ENCODE results near the gene CTNND1.

DNA sequence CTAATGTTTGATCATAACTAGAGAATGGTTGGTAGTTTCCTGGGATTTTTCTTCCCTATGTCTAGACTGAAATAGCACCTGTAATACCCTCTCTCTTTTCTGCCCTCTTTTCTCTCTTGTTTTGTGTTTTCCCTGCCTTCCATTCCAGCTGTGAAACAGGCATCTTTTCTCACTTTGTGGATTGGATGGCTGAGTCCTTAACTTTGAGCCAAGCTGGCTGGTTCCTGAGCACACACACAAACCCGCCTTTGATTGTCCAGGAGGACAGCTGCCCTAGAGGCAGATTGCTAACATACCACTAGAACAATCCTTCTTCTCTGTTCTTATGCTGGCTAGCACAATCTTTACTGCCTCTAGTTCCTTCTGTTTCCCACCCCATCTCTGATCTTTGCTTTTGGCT, 17.7 kb downstream of the CTNND1 start:
- TF ChIP-seq STAT3 (IDR thresholded peaks at IDR 0.05; ENCODE audit: low read depth, low read length) (no peak), REST (IDR thresholded peaks at IDR 0.05; ENCODE audit: low read depth, low read length) (no peak), EZH2 (IDR thresholded peaks at IDR 0.05; ENCODE audit: borderline replicate concordance, control insufficient read depth, low read depth, low read length) (no peak), POLR2A (IDR thresholded peaks at IDR 0.05; ENCODE audit: low read depth, low read length) (no peak), ZNF274 (IDR thresholded peaks at IDR 0.05; ENCODE audit: insufficient read depth, insufficient read length) (no peak), CREB1 (IDR thresholded peaks at IDR 0.05; ENCODE audit: low read depth) (no peak), KAT2A (conservative IDR thresholded peaks at IDR 0.05; ENCODE audit: control insufficient read depth, low read depth, low read length) (no peak), POLR2AphosphoS5 (IDR thresholded peaks at IDR 0.05; ENCODE audit: low read length) (no peak)
- TF ChIP-seq, protein P1, sequence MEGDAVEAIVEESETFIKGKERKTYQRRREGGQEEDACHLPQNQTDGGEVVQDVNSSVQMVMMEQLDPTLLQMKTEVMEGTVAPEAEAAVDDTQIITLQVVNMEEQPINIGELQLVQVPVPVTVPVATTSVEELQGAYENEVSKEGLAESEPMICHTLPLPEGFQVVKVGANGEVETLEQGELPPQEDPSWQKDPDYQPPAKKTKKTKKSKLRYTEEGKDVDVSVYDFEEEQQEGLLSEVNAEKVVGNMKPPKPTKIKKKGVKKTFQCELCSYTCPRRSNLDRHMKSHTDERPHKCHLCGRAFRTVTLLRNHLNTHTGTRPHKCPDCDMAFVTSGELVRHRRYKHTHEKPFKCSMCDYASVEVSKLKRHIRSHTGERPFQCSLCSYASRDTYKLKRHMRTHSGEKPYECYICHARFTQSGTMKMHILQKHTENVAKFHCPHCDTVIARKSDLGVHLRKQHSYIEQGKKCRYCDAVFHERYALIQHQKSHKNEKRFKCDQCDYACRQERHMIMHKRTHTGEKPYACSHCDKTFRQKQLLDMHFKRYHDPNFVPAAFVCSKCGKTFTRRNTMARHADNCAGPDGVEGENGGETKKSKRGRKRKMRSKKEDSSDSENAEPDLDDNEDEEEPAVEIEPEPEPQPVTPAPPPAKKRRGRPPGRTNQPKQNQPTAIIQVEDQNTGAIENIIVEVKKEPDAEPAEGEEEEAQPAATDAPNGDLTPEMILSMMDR (IDR thresholded peaks at IDR 0.05 in 2 of 3, conservative IDR thresholded peaks at IDR 0.05 in 1 of 3; ENCODE audit: control insufficient read depth in 2 of 3, extremely low read depth in 1 of 3, insufficient read depth in 1 of 3, low read depth in 3 of 3, low read length in 3 of 3): no peak
- TF ChIP-seq, protein P2, sequence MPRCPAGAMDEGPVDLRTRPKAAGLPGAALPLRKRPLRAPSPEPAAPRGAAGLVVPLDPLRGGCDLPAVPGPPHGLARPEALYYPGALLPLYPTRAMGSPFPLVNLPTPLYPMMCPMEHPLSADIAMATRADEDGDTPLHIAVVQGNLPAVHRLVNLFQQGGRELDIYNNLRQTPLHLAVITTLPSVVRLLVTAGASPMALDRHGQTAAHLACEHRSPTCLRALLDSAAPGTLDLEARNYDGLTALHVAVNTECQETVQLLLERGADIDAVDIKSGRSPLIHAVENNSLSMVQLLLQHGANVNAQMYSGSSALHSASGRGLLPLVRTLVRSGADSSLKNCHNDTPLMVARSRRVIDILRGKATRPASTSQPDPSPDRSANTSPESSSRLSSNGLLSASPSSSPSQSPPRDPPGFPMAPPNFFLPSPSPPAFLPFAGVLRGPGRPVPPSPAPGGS (IDR thresholded peaks at IDR 0.05; ENCODE audit: borderline replicate concordance, insufficient read depth, low read depth, low read length, poor library complexity, severe bottlenecking): no peak

All from GM12878 (cell line).